CD14-positive monocyte (primary cell): ENCODE data around the gene ABHD5. TPM values are rescaled to one million over a fixed set of nuclear protein-coding genes. Genes with fewer than 3 reads are reported as not detected.

Experiments used
- DNase-seq, 3 donors: peaks; one replicate each; pipeline ENCODE4 v3.0.0-alpha.2; 2011 to 2022
- H2AFZ ChIP-seq: 2 replicates; pipeline ENCODE4 v1.6.0; 2012; ENCODE audit warnings: mild to moderate bottlenecking, low read depth, low read length, inconsistent platforms; ENCODE audit not compliant: insufficient read depth, poor library complexity, severe bottlenecking
- H3K27ac ChIP-seq, 2 donors: 1 replicate in 1 of 2; 2 replicates in 1 of 2; pipeline ENCODE4 v1.5.1; 2012 to 2013; ENCODE audit warnings: low read length in 2 of 2, control low read depth in 1 of 2, inconsistent platforms in 1 of 2, low read depth in 1 of 2, mild to moderate bottlenecking in 1 of 2
- H3K27me3 ChIP-seq, 2 donors: one replicate each; pipeline versions ENCODE4 v1.6.0 to v1.6.1; 2011 to 2013; ENCODE audit warnings: low read length in 2 of 2; ENCODE audit not compliant: control insufficient read depth in 2 of 2, insufficient read depth in 2 of 2
- H3K36me3 ChIP-seq, 2 donors: replicated peaks in 1 of 2; 1 replicate in 1 of 2; 2 replicates in 1 of 2; pipeline versions ENCODE4 v1.5.1 to v1.6.1; 2012 to 2013; ENCODE audit warnings: low read length in 2 of 2, control low read depth in 1 of 2, inconsistent platforms in 1 of 2, mild to moderate bottlenecking in 1 of 2; ENCODE audit not compliant: insufficient read depth in 2 of 2, control insufficient read depth in 1 of 2
- H3K4me1 ChIP-seq, 2 donors: 1 replicate in 1 of 2; 2 replicates in 1 of 2; pipeline versions ENCODE4 v1.5.1 to v1.6.1; 2012 to 2013; ENCODE audit warnings: low read length in 2 of 2, control low read depth in 1 of 2, inconsistent platforms in 1 of 2, mild to moderate bottlenecking in 1 of 2, moderate library complexity in 1 of 2; ENCODE audit not compliant: insufficient read depth in 2 of 2, control insufficient read depth in 1 of 2
- H3K4me2 ChIP-seq: replicated peaks from 2 replicates; pipeline ENCODE3; 2012; ENCODE audit warnings: low read length, moderate library complexity, mild to moderate bottlenecking; ENCODE audit not compliant: poor library complexity, severe bottlenecking; ENCODE audit errors: extremely low read depth
- H3K4me3 ChIP-seq, 3 experiments: fragments of 200-600 bp in 1 of 3; sonication (generic) in 1 of 3; replicated peaks in 1 of 3; 1 replicate in 2 of 3; 2 replicates in 1 of 3; pipeline ENCODE4 v1.5.1; 2011 to 2013; ENCODE audit warnings: low read length in 3 of 3, mild to moderate bottlenecking in 3 of 3, control low read depth in 2 of 3, low read depth in 2 of 3, inconsistent platforms in 1 of 3, moderate library complexity in 1 of 3
- H3K79me2 ChIP-seq: 2 replicates; pipeline ENCODE4 v1.6.0; 2012; ENCODE audit warnings: mild to moderate bottlenecking, control low read depth, inconsistent platforms, low read length, moderate library complexity; ENCODE audit not compliant: insufficient read depth
- H3K9ac ChIP-seq: 2 replicates; pipeline ENCODE4 v1.6.0; 2017; ENCODE audit warnings: low read length, mild to moderate bottlenecking; ENCODE audit not compliant: insufficient read depth, poor library complexity, severe bottlenecking
- H3K9me3 ChIP-seq, 2 donors: replicated peaks in 1 of 2; 1 replicate in 1 of 2; 2 replicates in 1 of 2; pipeline versions ENCODE4 v1.5.1 to v1.6.1; 2012 to 2013; ENCODE audit warnings: low read length in 2 of 2, control low read depth in 1 of 2; ENCODE audit not compliant: control insufficient read depth in 1 of 2, insufficient read depth in 1 of 2
- H4K20me1 ChIP-seq: 2 replicates; pipeline ENCODE4 v1.6.0; 2012; ENCODE audit warnings: mild to moderate bottlenecking, low read length, control low read depth, moderate library complexity; ENCODE audit not compliant: insufficient read depth
- H3K27ac Mint-ChIP-seq, 7 donors: one replicate each; pipeline ENCODE4 v1.8.0; 2020; ENCODE audit warnings: mild to moderate bottlenecking in 7 of 7, mixed read lengths in 7 of 7, moderate library complexity in 6 of 7, inconsistent platforms in 2 of 7
- H3K27me3 Mint-ChIP-seq, 3 donors: one replicate each; pipeline ENCODE4 v1.8.0; 2021 to 2022; ENCODE audit warnings: low read depth in 3 of 3, mild to moderate bottlenecking in 3 of 3, mixed read lengths in 3 of 3, moderate library complexity in 3 of 3, inconsistent platforms in 1 of 3
- H3K36me3 Mint-ChIP-seq, 2 donors: one replicate each; pipeline ENCODE4 v1.8.0; 2020; ENCODE audit warnings: mixed read lengths in 2 of 2, inconsistent platforms in 1 of 2, mild to moderate bottlenecking in 1 of 2
- H3K4me1 Mint-ChIP-seq: one replicate; pipeline ENCODE4 v1.8.0; 2020; ENCODE audit warnings: mild to moderate bottlenecking, mixed read lengths
- H3K4me3 Mint-ChIP-seq, 2 donors: one replicate each; pipeline ENCODE4 v1.8.0; 2020; ENCODE audit warnings: mild to moderate bottlenecking in 2 of 2, mixed read lengths in 2 of 2, moderate library complexity in 1 of 2
- H3K9me3 Mint-ChIP-seq, 7 donors: one replicate each; pipeline ENCODE4 v1.8.0; 2020 to 2022; ENCODE audit warnings: mixed read lengths in 7 of 7, mild to moderate bottlenecking in 6 of 7, moderate library complexity in 6 of 7, inconsistent platforms in 2 of 7
- WGBS: methylation state at CpG from one replicate; pipeline ENCODE4 v1.1.5; 2013; ENCODE audit warnings: missing lambda C conversion rate; ENCODE audit not compliant: insufficient coverage; 5-methylcytosine and 5-hydroxymethylcytosine counted together
- intact Hi-C, 2 donors: fragments of 100-400 bp; cut with micrococcal nuclease; formaldehyde crosslinking; loops; one replicate each; pipeline versions ENCODE4 v1.15.0 to v1.15.1; 2023
- polyA plus RNA-seq, 3 donors: library from polyadenylated mRNA; depleted of rRNA in 1 of 3; unstranded in 2 of 3; stranded (reverse) in 1 of 3; fragments of 300-500 nt in 2 of 3; fragments of >200 nt in 1 of 3; fragmentation: Illumina TruSeq in 2 of 3; gene quantifications; 1 replicate in 2 of 3; 2 replicates in 1 of 3; pipeline ENCODE4 v1.2.3, GENCODE V29; 2012 to 2021
- TF ChIP-seq, protein P1 (sequence below): fragments of 200-600 bp; IDR thresholded peaks from one replicate; pipeline ENCODE4 v1.8.0; 2022; ENCODE audit warnings: antibody characterized with exemption, mild to moderate bottlenecking

Gene ABHD5
- polyA plus RNA-seq, 3 donors, result 32.9 to 40.0 (median 34.5) TPM

DNA sequence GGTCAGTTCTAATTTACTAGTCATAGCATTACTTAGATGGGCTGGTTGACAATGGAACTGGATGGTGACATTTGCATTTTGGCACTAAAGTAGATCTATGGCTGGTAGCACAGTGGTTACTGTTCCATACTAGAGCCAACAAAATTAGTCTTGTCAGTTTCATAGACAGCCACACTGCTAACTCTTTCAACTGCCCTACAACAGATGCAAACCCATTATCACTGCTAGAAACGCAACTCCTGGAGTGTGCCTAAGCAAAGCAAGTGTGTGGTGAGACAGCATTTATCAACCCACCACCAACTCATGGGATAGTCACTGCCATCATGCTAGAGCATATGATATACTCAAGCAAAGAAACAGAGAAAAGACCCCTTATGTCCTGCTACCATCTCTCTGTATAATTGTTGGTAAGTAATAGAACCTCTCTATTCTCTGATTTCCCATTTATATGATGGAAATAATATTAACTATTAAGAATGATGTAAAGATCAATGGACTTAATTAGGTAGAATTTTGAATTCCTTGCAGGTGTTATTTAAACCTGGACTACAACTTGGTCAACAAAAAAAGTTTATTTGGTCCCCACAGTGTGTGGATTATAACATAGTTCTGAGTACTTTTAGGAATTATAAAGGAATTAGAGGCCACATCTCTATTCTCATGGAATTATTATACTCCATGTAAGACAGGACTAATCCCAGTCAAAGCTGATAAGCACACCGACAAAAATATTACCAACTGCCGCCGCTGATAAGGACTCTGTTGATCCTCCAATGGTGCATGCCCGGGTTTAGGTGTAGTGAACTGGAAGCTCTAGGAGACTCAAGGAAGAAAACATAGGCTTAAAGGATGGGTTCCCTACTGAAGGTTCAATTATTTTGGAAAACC, 19.9 kb upstream of the ABHD5 start:
- Mint-ChIP-seq H3K4me3 (no peak overlapping the region), H3K9me3 (no peaks in the 10 kb centered on the region), H3K4me1 (no peaks in the 10 kb centered on the region), H3K36me3 (no peaks in the 10 kb centered on the region), H3K27ac (no peak overlapping the region), H3K27me3 (peaks cover 0 to 5% (median 2%) of the 10 kb centered on the region in 3 donors)
- Histone ChIP-seq H3K36me3 (no peaks in the 10 kb centered on the region), H4K20me1 (no peaks in the 10 kb centered on the region), H3K79me2 (no peaks in the 10 kb centered on the region), H2AFZ (no peak overlapping the region), H3K4me1 (peaks cover 0 to under 1% of the 10 kb centered on the region in 2 donors), H3K27ac (no peak overlapping the region), H3K4me3 (no peak overlapping the region), H3K9me3 (no peaks in the 10 kb centered on the region), H3K9ac (no peak overlapping the region), H3K27me3 (no peaks in the 10 kb centered on the region), H3K4me2 (no peak overlapping the region)
- DNase-seq, result no peak
- TF ChIP-seq, protein P1, sequence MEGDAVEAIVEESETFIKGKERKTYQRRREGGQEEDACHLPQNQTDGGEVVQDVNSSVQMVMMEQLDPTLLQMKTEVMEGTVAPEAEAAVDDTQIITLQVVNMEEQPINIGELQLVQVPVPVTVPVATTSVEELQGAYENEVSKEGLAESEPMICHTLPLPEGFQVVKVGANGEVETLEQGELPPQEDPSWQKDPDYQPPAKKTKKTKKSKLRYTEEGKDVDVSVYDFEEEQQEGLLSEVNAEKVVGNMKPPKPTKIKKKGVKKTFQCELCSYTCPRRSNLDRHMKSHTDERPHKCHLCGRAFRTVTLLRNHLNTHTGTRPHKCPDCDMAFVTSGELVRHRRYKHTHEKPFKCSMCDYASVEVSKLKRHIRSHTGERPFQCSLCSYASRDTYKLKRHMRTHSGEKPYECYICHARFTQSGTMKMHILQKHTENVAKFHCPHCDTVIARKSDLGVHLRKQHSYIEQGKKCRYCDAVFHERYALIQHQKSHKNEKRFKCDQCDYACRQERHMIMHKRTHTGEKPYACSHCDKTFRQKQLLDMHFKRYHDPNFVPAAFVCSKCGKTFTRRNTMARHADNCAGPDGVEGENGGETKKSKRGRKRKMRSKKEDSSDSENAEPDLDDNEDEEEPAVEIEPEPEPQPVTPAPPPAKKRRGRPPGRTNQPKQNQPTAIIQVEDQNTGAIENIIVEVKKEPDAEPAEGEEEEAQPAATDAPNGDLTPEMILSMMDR, result no peak
- WGBS, result 100% methylated on average over 1 of the region's 5 CpGs
- intact Hi-C loops, result no loop called here

DNA sequence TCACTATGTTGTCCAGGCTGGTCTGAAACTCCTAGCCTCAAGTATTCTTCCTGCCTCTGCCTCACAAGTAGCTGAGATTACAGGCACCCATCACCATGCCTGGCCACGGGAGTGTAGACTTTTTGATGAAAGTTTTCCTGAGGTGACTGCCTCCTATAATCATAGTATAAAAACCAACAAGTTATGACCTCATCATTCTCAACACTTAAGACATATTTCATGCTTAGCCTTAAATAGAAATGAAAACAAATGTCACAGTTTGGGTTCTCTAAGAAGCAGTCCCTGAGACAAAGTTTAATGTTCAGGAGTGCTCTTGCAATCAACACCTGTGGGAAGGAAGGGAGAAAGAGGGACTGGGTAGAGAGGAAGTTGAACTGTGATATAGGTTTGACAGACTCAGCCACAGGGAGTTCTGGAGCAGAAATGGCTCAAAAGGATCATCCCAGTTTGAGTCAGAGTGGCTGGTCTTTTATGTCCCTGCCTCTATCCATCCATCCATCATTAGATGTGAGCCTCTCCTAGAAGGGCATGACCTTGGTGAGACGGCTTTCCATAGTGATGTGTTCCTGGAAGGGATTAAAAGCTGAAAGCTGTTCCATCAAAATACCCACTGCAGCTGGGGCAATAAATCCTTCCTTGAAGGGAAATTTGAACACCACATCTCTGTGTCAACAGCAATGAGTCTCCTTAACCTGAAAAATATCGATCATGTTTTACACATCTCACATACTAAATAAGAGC, 16.2 kb upstream of the ABHD5 start:
- Histone ChIP-seq H3K9ac (no peak overlapping the region), H3K36me3 (no peaks in the 10 kb centered on the region), H3K27me3 (no peaks in the 10 kb centered on the region), H3K79me2 (no peaks in the 10 kb centered on the region), H3K4me2 (no peak overlapping the region), H3K4me1 (peaks cover 11 to 14% of the 10 kb centered on the region in 2 donors), H3K9me3 (no peaks in the 10 kb centered on the region), H3K27ac (no peak overlapping the region), H2AFZ (no peak overlapping the region), H4K20me1 (no peaks in the 10 kb centered on the region), H3K4me3 (no peak overlapping the region)
- Mint-ChIP-seq H3K27ac (no peak overlapping the region), H3K9me3 (peaks cover 4 to 13% (median 8%) of the 10 kb centered on the region in 7 donors), H3K27me3 (peaks cover 0 to 2% (median 0%) of the 10 kb centered on the region in 3 donors), H3K4me3 (no peak overlapping the region), H3K4me1 (peaks cover 11% of the 10 kb centered on the region), H3K36me3 (peaks cover 1 to 7% of the 10 kb centered on the region in 2 donors)
- WGBS, result 100% methylated on average over 1 of the region's 3 CpGs
- DNase-seq, result no peak
- TF ChIP-seq, protein P1, result no peak
- intact Hi-C loops, result no loop called here
